GM19397 (cell line): Measurements from ENCODE around the gene NAA35.
"Not testable (repeated sequence)": the region's sequence is repeated elsewhere in the genome, so short reads cannot be mapped to it uniquely, and the experiment has no call there.

Experiments used
- ATAC-seq: cut with Tn5 transposase; IDR thresholded peaks from one replicate; pipeline ENCODE4 v1.9.1; 2021; ENCODE audit warnings: mild to moderate bottlenecking, moderate library complexity; ENCODE audit not compliant: unreplicated experiment

NAA35 gene

DNA sequence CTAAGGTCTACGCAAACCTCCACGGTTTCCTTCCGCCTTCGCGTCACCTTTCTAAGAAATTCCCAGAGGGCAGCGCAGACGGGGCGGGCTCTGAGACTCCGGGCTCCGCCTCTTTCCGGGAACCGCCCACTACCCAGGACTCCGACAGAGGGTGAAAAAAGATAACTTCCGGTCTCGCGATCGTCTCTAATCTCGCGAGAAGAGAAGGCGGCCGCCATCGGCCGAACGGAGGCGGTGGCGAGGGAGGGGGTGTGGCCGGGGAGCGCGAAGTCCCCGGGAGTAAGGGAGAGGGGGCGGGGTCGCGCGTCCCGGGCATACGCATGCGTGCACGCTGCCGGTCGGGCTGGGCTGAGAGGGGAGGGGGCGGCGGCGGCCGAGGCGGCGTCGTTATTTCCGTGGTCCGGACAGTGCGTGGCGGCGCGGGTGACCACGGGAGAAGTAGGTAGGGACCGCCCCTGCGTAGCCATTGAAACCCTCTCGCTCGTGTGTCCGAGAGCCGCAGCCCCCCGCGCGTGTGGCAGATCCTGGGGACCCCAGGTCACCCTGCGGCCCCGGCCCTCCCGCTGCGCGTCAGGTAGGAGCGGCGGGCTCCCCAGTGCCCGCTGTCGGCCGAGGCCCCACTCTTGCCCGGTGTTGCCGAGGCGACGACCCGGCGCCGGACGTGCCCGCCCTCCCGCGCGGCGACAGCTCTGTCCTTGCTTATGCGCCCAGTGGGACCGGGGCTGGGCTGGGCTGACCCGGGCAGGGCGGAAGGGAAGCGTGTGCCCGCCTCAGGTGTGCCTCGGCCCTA lies at the start of gene NAA35:
TSS of gene NAA35 (plus strand) at position 315 of the 790 bp plus-strand sequence. CDS start 1,014 bp downstream, outside the sequence.
- peak; percentile 88 for ATAC-seq

DNA sequence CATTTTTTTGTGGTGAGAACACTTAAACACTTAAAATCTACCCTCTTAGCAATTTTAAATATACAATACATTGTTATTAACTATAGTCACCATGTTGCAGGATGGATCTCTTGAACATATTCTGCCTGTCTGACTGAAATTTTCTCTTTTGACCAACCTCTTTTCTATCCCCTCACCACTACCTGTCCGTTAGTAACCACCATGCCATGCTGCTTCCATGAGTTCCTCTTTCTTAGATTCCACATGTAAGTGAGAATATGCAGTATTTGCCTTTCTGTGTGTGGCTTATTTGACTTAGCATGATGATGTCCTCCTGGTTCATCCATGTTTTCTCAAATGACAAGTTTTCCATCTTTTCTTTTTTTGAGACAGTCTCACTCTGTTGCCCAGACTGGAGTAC lies 48.5 kb upstream of the NAA35 start:
- ATAC-seq, result no peak

DNA sequence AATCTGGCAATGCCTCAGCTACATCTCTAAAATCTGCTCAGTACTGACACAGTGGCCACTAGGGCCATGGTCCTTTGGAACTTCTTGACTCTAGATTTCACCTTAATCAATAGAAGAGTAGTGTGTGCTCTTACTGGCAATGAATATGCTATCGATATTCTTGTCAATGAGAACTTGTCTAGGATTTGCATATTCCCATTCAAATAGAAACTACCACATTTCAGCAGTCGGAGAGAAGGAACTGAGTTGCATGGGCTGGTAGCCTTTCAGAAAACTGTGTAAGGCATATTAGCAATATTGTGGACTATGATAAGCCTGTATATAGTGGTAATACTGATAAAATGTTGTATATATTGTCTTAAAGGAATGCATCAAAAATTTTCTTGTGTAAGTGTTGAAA lies 45.3 kb upstream of the NAA35 start:
- ATAC-seq, result no peak

DNA sequence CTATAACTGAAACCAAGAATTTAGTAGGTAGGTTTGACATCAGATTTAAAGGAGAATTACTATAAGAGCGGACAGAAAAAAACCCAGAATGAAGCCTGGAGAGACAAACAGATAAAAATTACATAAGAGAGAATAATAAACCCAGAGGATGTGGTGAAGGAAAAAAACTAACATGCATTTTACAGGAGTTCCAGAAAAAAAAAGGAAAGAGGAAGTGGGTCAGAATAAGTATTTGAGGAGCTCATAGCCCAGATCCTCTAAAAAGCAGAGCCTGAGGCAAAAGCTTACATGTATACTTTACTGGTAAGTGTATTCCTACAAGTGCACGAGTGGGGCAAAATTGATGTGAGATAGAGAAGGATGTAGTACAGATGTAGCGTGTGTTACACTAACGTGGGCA lies 43.1 kb upstream of the NAA35 start:
- ATAC-seq, result no peak

DNA sequence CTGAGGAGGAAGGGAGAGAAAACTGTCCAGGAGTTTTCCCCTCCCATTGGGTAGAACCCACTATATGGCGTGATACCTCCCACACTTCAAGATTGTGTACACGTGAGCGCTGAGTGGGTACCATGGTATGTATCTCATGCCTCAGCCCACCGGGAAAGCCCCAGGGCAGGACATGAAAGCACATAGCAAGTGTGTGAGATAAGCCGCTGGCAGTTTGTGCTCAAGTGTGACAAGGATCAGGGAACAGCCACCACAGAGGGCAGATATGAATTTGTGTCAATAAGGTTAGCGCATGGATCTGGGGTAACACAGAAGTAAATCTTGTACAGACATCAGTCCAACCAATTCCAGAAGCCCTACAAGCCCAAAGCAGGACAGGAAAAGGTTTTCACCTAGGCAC lies 42.6 kb upstream of the NAA35 start:
- ATAC-seq, result no peak

DNA sequence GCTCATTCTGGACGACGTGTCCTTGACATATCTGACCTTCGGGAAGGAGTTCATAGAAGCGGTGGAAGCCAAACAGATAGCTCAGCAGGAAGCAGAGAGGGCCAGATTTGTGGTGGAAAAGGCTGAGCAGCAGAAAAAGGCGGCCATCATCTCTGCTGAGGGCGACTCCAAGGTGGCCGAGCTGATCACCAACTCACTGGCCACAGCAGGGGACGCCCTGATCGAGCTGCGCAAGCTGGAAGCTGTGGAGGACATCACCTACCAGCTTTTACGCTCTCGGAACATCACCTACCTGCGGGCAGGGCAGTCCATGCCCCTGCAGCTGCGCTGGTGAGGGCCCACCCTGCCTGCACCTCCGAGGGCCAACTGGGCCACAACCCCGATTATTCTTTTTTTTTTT lies 41.6 kb upstream of the NAA35 start:
- ATAC-seq, result no peak

DNA sequence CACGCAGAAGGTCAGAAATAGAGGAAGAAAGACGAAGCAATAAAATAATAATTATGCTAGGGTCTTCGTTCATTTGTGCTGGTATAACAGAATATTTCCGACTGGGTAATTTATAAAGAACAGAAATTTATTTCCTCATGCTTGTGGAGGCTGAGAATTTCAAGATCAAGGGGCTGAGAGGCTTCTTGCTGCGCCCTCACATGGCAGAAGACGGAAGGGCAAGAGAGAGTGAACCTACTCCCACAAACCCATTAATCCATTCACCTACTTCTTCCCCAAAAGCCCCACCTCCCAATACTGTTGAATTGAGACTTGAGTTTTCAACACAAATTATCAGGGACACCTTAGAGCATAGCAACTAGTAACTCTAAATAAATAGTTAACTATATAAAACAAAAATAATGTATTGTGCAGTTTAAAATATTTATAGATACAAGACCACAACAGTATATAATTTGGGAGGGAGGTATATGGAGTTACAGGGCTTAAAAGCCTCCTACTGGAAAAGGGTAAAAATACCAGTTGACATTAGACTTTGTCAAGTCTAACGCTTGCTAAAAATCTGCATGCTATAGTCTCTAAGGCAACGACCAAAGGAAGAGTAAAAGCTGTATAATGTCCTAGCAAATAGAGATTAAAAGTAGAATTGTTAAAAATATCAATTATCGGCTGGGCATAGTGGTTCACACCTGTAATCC lies 40.3 kb upstream of the NAA35 start:
- no peak for ATAC-seq

DNA sequence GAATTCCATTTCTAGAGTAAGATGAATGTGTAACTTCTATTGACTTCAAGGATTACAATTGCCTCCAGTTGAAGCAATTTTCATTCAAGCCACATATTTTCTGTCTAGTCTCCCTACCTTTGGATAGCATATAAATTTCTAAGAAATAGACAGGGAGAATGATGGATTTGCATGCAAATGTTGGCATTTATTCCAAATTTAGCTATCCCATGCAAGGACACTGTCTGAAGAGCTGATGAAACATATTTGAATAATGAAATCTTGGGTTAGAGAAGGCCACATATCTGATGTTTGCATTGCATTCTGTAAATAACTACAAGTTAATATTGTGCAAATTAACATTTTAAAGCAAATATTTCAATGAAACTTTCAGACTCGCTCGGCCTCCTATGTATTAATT lies 36.0 kb upstream of the NAA35 start:
- ATAC-seq, result no peak

DNA sequence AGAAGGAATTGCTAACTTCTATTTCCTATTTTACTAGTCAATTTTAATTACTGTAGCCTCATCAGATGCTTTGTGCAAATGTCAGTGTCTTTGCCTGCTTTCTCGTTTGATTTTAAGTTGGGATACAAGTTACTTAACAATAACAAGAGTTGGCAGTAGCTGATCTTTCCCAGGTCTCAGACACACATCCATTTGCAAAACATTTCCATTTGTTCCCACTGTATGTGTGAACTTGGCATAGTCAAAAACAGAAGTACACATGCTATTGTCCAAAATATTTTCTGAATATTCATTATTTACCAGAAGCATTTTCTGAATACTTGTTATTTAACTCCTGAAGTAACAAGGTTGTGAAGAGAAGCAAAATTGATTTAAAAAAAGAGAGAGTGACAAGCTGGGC lies 35.0 kb upstream of the NAA35 start:
- ATAC-seq, result no peak

DNA sequence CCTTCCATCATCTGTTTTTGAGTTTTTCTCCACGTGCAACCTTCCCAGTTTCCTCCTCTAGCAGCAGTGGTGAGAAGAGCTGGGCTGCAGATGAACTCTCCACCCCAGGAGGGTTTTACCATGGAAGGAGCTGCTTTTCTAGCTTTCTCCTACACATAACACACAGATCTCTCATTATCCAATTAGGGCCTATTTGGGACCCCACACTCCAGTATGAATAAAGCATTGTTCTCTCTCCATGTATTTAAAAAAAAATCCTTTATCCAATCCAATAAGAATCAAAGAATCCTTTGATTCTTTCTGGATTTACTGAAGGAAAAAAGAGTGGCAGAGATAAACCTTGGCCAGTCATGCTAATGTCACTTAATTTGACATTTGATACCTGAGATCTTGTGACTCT lies 31.6 kb upstream of the NAA35 start:
- ATAC-seq, result no peak

DNA sequence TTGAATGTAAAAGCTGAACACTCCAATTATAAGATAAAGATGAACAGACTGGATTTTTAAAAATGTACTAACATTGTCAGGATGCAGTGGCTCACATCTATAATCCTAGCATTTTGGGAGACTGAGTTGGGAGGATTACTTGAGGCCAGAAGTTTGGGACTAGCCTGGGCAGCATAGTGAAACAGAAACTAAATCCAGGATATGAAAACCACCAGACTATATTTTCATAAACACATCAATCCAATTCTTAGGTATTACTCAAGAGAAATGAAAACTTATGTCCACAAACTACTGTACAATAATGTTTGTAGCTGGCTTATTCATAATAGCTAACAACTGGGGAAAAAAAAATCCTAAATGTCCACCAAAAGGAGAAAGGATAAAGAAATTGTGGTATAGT lies 26.8 kb upstream of the NAA35 start:
- ATAC-seq, result no peak

DNA sequence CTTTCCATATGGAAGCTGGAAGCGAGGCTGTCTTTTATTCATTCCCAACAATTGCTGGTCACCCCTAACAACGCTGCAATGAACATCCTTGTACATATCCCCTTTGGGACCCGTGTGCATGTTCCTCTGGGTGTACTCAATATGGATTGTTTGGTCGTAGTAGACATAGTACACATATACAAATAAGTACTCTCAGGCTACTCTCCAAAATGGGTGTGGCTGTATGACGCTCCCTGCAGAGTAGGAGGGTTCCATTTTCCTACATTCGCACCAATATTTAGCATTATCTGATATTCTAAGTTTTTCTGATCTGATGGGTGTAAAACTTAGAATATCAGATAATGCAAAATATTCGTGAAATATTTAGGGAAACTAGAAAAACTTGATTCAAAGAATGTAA lies 23.2 kb upstream of the NAA35 start:
- ATAC-seq, result no peak

DNA sequence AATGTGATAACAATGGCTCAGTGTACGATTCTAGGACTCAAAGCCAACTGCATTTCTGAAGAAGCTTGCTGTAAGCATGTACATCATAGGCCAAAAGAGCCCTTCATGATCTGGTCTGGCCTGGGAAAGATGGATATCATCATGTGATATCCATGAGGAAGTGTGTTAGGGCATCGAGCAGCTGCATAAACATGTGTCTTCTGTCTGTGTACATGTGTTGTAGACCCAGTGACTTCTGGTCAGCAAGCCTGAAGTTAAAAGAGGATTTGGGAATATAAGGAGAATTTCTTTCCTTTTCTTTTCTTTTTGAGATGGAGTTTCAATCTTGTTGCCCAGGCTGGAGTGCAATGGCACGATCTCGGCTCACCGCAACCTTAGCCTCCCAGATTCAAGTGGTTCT lies 15.5 kb upstream of the NAA35 start:
- no peak for ATAC-seq

DNA sequence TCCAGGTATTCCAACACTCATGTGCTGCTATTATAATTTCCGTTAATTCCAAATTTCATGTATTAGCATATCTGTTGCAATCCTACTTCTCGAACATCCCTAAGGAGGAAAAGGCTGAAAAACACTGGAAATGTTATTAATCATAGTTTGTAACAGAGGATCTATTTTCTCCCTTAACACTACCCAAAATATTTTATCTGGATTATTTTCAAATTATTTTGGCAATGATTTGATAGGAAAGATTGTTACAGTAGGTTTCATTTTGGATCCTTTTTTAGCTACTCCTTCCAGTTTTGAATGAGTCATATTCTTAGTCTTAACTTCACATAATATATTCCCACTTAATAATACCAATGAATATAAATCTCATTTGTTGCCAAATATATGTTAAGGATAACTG lies 13.9 kb upstream of the NAA35 start:
- no peak for ATAC-seq

DNA sequence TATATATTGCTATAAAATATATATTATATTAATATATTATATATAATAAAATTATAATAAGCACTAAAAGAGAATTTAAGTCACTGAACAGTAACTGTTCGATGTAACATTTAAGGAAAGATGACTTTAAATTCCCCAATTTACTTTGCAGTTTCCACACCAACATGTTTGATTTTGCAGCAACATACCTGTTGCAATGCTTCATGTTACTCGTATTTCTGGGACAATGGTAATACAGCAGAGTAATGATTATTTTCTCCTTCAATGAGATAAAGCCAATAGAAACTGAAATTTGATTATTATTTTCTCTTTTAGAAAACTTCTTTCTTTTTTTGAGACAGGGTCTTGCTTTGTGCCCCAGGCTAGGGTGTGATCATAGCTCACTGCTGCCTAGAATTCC lies 9.5 kb upstream of the NAA35 start:
- no peak for ATAC-seq

DNA sequence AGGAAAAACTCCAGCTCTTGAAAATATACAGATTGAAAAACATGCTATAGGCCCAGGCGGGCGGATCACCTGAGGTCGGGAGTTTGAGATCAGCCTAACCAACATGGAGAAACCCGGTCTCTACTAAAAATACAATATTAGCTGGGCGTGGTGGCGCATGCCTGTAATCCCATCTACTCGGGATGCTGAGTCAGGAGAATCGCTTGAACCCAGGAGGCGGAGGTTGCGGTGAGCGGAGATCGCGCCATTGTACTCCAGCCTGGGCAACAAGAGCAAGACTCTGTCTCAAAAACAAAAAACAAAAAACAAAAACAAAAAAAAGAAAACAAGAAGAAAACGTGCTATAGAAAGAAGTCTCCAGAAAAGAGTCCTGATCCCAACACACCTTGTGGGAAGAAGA lies 5.0 kb upstream of the NAA35 start:
- not testable (repeated sequence) for ATAC-seq

DNA sequence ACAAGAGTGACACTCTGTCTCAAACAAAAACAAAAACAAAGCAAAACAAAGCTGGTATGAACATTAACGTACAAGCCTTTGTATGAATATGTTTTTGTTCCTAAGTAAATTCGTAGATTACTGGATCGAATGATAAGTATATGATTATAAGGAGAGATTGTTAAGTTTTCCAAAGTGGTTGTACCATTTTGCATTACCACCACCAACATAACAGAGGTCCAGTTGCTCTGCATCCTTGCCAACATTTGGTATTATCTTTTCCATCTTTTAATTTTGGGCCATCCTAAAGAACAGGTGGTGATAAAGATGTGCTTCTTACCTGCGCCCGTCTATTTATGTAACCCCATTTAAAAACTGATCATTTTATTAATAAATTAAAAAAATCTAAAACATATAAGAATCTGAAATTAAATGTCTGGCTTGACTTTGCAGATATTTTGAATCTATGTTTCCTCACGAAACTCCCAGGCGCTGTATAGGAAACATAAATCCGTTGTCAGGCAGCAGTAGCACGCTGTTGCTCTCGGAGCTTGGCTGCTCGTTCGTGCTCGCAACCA lies 593 bp upstream of the NAA35 start:
- no peak for ATAC-seq

DNA sequence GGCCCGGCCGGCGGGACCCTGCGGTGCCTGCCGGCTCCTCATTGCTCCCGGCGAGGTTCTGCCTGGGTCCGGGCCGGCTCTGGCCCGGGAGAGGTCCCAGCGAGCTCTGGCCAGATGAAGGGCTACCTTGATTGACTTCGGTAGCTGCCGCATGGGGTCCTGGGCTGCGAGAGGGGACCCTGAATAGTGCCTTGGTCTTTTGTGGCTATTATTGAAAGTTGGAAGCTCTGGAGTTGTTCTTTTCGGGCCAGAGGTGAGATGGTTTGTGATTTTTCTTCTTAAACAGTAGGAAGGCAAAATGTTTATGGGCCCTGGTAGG lies 635 bp downstream of the NAA35 start:
- ATAC-seq, result no peak

DNA sequence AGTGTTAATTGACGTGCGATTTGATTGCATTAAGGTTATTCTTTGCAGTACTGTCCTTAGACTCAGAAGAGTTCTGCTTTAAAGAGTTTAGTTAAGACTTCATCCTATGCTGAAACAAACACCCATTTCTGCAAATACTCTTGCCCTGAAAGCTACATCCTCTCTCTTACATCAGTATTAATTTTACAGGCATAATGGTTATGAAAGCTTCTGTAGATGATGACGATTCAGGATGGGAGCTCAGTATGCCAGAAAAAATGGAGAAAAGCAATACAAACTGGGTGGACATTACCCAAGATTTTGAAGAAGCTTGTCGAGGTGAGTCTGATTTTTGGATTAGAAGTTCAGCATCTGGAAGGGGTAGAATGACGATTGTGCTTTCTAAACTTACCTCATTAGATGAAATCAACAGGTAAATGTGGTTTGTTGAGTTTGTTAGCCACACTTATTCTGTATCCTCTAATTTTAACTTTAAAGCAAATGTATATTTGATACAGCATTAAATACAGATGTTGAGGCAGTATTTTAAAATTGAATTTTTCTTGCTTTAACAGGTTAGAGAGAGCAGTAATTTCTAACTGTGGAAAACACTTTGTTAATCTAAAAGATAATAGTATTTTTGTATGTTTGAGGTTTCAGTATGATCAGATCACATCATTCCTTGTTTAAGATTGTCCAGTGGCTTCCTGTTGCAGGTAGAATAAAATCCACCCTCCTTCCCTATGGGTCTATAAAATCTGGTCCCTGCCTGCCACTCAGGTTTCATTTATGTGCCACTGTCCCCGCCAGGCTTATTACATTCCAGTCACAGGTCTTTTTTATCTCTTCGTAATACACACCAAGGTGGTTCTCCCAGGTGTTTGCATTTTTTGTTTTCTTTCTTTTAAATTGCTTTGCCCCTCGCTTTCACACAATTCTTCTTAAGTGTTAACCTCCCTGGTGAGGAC lies 1.3 kb downstream of the NAA35 start:
- no peak for ATAC-seq

DNA sequence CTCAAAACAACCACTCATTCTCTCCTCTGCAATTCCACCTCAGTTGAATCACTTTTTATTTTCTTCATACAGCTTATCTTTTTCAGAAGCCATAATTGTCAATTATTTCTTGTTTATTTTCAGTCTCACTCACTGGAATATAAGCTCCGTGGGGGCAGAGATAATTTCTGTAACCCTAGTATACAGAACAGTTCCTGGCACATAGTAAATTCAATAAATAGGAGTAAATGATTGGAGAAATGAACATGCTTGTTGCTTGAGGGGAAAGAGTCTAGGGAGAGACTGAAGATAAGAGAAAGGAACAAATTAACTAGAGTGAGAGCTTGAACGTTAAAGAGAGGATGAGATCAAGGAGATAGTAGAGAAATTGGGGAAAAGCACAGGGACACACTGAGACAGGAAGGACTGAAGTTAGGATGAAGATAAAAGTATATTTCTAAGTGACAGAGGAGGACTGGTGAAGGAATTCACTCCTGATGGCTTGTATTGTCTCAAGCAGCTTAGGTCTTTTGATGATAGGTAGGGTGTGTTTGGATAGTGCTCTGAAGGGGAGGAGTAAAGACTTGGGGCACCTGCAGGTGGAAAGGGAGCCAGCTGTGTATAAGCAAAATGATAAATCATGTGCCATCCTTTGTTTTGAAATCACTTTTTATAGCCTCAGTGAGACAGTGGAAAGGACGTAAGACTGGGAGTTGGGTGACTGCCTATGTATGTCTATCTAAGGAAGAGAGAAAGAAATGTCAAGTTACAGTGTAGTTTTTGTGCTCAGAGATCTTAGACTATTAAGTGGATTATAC lies 2.2 kb downstream of the NAA35 start:
- no peak for ATAC-seq
